OCI-LY3 (cell line): Measurements from ENCODE around the gene SKA2.

ENCODE experiments used
- CTCF ChIP-seq: fragments of 200-600, 300-600 bp; sonication (generic); IDR thresholded peaks from 2 replicates; pipeline ENCODE4 v1.5.1; 2014; ENCODE audit warnings: antibody characterized with exemption, low read length, low read depth
- EZH2phosphoT487 ChIP-seq: fragments of 200-600 bp; shearing (Covaris generic); IDR thresholded peaks from 2 replicates; pipeline ENCODE4 v1.6.1; 2018; ENCODE audit warnings: antibody characterized with exemption, mixed run types, low read depth

GRCh38 chr17:59167571-59168001, 12.6 kb upstream of the SKA2 start:
- no peak for TF ChIP-seq CTCF
- TF ChIP-seq EZH2phosphoT487: no peak
